ENCODE results near the gene LYRM4.
A peak's percentile ranks its signal among the peaks of the same experiment; 100 is the strongest.

- TF ChIP-seq POLR2A (IDR thresholded peaks at IDR 0.05) = no peak
- TF ChIP-seq, protein P1, sequence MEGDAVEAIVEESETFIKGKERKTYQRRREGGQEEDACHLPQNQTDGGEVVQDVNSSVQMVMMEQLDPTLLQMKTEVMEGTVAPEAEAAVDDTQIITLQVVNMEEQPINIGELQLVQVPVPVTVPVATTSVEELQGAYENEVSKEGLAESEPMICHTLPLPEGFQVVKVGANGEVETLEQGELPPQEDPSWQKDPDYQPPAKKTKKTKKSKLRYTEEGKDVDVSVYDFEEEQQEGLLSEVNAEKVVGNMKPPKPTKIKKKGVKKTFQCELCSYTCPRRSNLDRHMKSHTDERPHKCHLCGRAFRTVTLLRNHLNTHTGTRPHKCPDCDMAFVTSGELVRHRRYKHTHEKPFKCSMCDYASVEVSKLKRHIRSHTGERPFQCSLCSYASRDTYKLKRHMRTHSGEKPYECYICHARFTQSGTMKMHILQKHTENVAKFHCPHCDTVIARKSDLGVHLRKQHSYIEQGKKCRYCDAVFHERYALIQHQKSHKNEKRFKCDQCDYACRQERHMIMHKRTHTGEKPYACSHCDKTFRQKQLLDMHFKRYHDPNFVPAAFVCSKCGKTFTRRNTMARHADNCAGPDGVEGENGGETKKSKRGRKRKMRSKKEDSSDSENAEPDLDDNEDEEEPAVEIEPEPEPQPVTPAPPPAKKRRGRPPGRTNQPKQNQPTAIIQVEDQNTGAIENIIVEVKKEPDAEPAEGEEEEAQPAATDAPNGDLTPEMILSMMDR (IDR thresholded peaks at IDR 0.05) = peak in 2 of 3 experiments; percentile 14 to 45
- no peak for TF ChIP-seq POLR2AphosphoS5 (IDR thresholded peaks at IDR 0.05; ENCODE audit: insufficient read depth in 1 of 2, low read depth in 1 of 2)
Observed at GRCh38 chr6:5135788-5136376, 124.9 kb downstream of the LYRM4 start.
